Measurements from ENCODE around the gene SNPH.

The SNPH gene

GRCh38 chr20:1322511-1323245, 56.6 kb downstream of the SNPH start:
- in situ Hi-C loops (cut with MboI; ENCODE audit: low sequenced_read_pairs) = no loop called here

DNA sequence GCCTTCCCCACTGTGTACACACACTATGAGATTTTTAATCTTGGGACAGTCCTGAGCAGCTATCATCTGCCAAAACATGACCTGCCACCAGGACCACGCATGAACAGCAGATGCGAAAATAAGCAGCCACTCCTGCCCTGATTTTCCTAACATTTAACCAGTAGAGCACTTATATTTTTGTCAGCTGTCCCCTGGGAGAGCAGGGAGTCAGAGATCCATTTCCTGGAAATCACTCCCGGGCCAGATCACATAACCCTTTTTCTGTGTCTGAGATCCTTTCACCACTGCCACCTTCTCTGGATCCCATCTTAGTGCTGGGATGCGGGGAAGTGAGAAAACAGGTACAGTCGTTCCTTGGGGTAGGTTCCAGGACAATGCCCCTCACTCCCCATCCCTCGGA, 57.2 kb downstream of the SNPH start:
- in situ Hi-C loops (cut with MboI; ENCODE audit: low sequenced_read_pairs) = no loop called here

GRCh38 chr20:1323830-1324597, 57.9 kb downstream of the SNPH start:
- in situ Hi-C loops (cut with MboI; ENCODE audit: low sequenced_read_pairs) = no loop called here

DNA sequence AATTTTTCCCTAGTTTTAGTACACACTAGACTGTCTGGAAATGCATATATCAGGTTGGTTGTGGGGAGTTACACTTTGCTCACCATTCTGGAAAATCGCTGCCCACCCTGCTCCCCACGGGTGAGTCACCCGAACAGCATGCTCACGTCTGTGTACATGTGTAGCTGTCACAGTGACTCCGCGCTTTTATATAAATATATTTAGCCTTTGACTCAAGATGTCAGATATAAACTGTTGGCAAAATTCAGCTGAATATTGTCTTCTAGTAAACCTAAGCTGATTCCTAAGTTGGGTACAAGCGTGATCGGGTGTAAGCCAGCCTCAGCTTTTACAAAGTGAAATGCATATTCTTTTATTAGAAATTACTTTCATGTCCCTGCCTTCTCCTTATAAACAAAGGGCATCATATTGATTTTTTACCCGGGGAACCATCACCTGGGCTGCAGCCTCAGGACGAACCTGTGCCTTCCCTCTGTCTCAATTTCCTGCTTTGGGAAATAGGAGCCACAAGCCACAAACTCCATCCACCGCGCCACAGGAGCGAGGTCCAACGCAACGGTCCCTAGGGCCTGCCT, 58.6 kb downstream of the SNPH start:
- in situ Hi-C loops (cut with MboI; ENCODE audit: low sequenced_read_pairs) = no loop called here

DNA sequence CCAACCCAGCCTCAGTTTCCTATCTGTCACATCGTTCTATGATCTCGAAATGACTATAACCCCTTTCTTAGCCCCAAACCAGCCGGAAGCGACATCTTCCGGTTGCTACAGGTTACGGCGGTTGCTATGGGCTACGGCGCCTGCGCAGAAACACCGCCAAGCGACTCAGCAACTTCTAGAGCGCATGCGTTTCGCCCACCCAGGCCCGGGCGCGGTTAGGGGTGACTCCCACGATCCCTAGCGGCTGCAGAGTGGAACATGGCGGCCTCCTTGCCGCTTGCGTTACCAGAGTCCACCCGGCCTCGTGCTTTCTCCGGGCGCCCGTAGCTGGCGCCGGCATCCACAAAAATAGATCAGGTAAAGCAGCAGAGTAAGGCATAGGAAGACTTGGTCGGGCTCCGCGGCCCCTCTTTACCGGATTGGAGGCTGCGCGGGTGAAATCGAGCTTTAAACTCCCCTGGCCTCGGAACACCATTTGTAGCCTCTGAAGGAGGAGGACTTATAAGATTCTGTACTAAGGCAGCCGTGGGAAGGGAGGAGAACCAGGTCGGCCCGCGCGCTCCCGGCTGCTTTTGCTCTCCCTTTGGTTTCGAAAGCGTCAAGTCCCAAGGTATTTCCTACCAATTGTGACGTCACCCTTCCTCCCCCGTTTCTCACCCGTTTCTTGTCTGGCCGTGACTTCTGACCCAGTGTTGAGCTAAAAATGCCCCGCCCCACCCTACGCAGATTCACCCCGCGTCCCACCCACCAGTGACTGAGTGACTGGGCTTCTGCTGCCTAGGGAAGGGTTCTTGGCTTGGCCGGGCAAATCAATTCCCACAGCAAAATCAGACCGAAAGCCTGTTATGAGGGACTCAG, 59.3 kb downstream of the SNPH start:
- in situ Hi-C loops (cut with MboI; ENCODE audit: low sequenced_read_pairs) = no loop called here

DNA sequence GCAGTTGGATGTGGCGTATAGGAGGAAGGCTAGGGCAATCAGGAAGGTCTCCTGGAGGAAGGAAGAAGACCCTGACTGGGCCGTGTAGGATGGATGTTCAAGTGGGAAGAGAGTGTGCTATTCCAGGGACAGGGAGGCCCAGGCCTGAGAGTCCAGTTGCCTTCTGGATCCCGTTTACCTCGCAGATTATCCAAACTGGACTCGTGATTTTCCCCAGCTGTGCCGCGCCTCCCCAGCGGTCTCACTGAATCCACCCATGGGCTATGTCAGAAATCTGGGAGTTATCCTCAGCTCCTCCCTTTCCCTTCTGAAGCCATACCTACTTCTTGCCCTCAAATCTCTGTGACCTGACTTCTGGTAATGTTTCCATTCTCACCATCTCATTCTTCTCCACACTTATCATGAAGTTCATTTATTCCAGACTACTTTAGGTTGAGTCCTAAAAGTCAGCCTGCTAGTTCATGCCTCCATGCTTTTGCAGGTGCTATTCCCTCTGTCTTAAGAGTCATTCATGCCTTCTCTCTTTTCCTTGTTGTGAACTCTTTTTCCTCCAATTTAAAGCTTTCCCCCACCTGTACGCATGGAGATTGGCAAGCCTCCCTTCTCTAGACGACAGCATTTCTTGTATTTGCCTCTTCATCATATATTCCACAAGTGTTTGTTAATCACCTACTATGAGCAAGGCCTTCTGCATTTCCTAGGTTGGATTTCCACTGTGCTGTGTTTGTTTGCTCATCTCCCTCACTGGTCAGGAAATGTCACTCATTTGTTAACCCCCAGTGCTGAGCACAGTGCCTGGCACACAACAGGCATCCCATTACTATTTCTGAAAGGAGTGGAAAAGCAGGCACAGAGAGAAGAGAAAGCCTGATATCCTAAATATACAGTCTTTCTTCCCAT, 60.2 kb downstream of the SNPH start:
- in situ Hi-C loops (cut with MboI; ENCODE audit: low sequenced_read_pairs) = no loop called here

- in situ Hi-C loops (cut with MboI; ENCODE audit: low sequenced_read_pairs) = no loop called here
Observed at GRCh38 chr20:1327241-1327653, 61.2 kb downstream of the SNPH start.

- in situ Hi-C loops (cut with MboI; ENCODE audit: low sequenced_read_pairs) = no loop called here
Observed at GRCh38 chr20:1327827-1328679, 62.0 kb downstream of the SNPH start.

- in situ Hi-C loops (cut with MboI; ENCODE audit: low sequenced_read_pairs) = no loop called here
Observed at GRCh38 chr20:1328680-1329330, 62.7 kb downstream of the SNPH start, which contains the start of gene SDCBP2. TSS of gene SDCBP2 (minus strand) at chr20:1329139. CDS start at chr20:1320416, 8,723 bp downstream.

DNA sequence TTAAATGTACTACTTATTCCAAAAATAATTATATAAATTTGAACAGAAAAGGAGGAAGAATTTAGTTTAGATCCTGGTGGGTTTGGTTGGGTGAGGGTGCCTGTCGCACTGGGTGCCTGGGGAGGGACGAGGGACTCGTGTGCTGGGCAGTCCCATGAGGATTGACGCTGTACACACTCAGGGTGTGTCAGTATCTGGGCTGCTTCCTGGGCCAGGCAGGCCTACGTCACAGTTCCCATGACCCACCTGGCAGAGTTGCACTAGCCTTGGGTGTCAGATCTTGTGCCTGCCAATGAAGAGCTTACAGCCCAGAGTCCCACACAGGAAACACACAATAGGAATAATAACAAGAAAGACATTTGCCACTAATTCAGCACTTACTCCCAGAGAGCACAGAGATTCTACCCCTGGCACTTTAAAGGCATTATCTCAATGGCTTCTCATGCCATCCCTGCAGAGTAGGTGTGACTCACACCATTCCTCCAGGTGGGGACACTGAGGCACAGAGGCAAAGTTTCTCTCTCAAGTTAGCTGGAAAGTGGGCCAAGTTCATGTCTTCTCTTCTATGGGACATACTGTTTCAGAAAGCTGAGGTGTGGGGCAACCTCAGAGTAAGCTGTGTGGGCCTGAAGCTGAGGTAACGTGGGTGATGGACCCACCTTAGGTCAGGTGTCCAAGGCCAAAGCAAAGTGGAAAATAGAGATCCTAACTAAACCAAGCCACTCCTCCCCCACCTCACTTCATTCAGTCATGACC, 64.2 kb downstream of the SNPH start:
- in situ Hi-C loops (cut with MboI; ENCODE audit: low sequenced_read_pairs) = no loop called here

DNA sequence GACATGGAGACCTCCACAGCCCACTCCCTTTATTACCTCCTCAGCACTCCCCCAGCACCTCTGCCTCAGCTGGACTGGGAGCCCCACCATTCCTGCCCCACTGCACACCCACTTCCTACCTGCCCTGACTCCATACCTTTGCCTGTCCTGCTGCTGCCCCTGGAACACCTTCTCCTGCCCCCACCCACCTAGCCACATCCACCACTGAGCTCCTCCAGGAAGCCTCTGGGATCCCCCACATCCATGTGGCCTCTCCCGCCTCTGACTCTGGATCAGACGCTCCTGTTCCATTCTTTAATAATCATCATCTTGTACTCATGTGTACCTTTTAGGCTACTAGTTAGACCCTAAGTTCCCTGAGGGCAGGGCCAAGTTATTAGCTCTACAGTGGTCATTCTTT, 65.0 kb downstream of the SNPH start:
- in situ Hi-C loops (cut with MboI; ENCODE audit: low sequenced_read_pairs) = no loop called here

DNA sequence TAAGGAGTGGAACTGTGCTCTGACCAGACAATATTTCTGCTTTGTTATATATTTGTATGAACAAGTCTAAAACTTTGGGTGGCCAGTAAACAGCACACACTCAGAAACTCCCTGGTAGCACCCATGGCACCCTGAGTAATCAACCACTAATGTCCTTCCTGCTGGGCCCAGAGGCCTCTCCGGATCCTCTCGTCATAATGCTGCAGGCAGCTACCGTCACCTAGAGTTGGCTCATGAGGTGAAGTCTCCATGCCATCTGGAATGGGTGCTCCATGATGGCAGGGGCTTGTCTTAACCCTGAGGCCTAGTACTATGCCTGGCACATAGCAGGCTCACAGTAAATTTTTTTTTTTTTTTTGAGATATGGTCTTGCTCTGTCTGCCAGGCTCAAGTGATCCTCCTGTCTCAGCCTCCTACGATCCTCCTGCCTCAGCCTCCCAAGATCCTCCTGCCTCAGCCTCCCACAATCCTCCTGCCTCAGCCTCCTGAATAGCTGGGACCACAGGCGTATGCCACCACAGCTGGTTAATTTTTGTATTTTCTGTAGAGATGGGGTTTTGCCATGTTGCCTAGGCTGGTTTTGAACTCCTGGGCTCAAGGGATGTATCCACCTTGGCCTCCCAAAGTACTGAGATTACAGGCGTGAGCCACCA, 65.8 kb downstream of the SNPH start:
- in situ Hi-C loops (cut with MboI; ENCODE audit: low sequenced_read_pairs) = no loop called here

DNA sequence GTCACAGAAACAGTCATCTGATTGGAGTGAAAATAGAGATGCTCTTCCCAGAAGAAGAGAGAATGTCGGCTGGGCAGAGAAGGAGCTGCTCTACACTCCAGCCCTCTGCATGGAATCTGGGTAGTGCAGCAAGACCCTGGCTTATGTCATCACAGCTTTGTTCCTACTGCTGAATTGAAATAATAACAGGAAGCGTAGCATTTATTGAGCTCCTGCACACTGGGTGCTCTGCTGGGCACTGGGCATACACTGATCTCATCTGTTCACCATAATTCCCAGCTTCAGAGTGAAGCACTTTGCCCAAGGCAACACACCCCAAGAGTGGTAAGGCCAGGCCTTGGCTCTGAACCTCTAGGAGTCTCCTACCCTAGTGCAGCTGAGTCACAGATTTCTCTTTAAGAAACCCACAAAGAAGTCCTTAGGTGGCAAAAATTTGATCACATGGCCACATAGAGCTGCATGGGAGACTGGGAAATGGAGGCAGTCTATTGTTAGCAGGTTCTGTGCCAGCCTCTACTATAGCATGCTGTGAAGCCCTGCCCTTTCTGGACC, 66.7 kb downstream of the SNPH start:
- in situ Hi-C loops (cut with MboI; ENCODE audit: low sequenced_read_pairs) = no loop called here

- in situ Hi-C loops (cut with MboI; ENCODE audit: low sequenced_read_pairs) = no loop called here
Observed at GRCh38 chr20:1333462-1334369, 67.6 kb downstream of the SNPH start.

- in situ Hi-C loops (cut with MboI; ENCODE audit: low sequenced_read_pairs) = no loop called here
Observed at GRCh38 chr20:1334370-1334731, 68.3 kb downstream of the SNPH start.

GRCh38 chr20:1334761-1335160, 68.7 kb downstream of the SNPH start:
- in situ Hi-C loops (cut with MboI; ENCODE audit: low sequenced_read_pairs) = no loop called here
